GM12891 (cell line): Measurements from ENCODE around the gene IQCN.

Source experiments
- DNase-seq: peaks from one replicate; pipeline ENCODE4 v3.0.0; 2011; ENCODE audit warnings: low spot score; ENCODE audit not compliant: insufficient read length
- FAIRE-seq: peaks from 2 replicates; lab custom pipeline; 2011; peaks lifted over from hg19 to GRCh38; lab: Jason Lieb, UNC
- PAX5 ChIP-seq: IDR thresholded peaks from 2 replicates; pipeline ENCODE4 v1.6.1; 2011; ENCODE audit warnings: low read length, moderate library complexity, mild to moderate bottlenecking; ENCODE audit not compliant: insufficient read depth, severe bottlenecking
- POLR2A ChIP-seq: IDR thresholded peaks from 2 replicates; pipeline ENCODE4 v1.6.1; 2011; ENCODE audit warnings: low read depth, low read length, control low read depth
- POLR2AphosphoS5 ChIP-seq: IDR thresholded peaks from 2 replicates; pipeline ENCODE4 v1.6.1; 2011; ENCODE audit warnings: low read depth, low read length, control low read depth
- POU2F2 ChIP-seq: IDR thresholded peaks from 2 replicates; pipeline ENCODE4 v1.6.1; 2011; ENCODE audit warnings: low read depth, mild to moderate bottlenecking, control low read depth, low read length, moderate library complexity
- SPI1 ChIP-seq: IDR thresholded peaks from 2 replicates; pipeline ENCODE4 v1.6.1; 2011; ENCODE audit warnings: low read depth, low read length, control low read depth
- TAF1 ChIP-seq: IDR thresholded peaks from 2 replicates; pipeline ENCODE4 v1.6.1; 2011; ENCODE audit warnings: low read depth, low read length, control low read depth

IQCN gene

DNA sequence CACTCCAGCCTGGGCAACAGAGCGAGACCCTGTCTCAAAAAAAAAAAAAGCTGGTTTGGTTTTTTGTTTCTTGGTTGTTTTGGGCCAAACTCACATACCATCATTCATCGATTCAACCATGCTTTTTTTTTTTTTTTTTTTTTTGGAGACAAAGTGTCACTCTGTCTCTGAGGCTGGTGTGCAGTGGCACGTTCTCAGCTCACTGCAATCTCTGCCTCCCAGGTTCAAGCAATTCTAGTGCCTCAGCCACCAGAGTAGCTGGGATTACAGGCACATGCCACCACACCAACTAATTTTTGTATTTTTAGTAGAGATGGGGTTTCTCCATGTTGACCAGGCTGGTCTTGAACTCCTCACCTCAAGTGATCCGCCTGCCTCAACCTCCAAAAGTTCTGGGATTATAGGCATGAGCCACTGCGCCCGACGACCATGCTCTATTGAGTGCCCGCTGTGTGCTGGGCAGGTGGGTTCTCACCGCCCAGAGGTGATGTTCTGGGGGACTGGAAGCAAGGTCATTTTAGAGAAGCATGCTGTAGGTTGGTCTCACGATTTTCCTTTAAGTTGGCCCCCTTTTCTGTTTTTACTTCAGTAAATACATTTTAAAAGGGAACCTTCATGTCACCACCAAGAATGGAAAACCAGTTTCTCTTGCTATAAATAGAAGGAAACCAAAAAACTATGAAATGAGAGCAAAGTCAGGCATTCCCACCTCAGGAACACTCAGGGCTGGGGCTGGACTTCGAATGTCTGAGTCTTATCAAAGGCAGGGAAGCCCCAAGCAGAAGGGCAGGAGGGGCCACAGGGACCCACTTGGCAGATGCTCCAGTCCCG is 15.4 kb upstream of the IQCN start:
- no peak for FAIRE-seq
- TF ChIP-seq POLR2A (no peak), POU2F2 (no peak), PAX5 (no peak), SPI1 (no peak), TAF1 (no peak), POLR2AphosphoS5 (no peak)

DNA sequence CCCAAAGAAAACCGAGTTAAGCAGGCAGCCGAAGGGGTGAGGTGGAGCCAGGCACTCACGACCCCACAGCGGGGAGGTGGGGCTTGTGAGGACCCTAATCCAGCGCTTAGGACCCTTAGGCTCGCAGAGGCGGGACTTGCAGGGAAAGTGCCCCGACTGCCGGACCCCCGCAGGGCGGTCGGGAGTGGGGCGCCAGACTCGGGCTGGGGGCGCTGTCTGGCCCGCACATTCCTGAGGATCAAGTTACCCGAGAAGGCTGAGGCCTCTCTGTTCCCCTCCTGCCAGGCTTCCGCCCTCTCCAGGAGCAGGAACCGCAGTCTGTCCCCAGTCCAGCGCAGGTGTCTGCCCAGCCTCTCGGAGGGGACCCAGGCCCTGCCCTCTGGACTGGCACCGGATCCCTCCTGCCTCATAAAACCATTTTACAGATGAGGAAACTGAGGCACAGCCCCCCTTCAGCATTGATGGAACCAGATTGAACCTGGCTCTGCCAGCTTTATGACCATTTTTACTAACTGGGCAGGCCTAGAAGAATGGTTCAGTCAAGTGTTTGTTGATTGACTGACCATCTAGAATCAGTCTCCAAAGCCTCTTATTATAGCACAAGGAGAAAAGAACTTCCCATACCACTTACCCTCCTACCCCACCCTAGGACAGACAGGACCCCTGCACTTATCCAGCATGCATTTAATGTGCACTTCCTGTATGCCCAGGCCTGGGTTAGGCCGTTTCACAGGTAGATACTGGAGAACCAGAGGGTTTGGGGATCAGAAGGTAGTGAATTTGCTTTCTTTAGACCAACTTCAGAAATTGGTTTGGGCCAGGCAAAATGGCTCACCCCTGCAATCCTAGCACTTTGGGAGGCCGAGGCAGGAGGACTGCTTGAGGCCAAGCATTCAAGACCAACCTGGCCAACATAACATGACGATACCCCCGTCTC is 13.9 kb upstream of the IQCN start:
- DNase-seq = no peak
- TF ChIP-seq POU2F2 (no peak), PAX5 (no peak), POLR2A (no peak), POLR2AphosphoS5 (no peak), TAF1 (no peak), SPI1 (no peak)
- FAIRE-seq = no peak

More for the DNA sequence above, 15.4 kb upstream of the IQCN start:
- no peak for DNase-seq

GRCh38 chr19:18286973-18287635 is 12.9 kb upstream of the IQCN start:
- FAIRE-seq (no peak), DNase-seq (no peak)
- TF ChIP-seq POLR2AphosphoS5 (no peak), SPI1 (no peak), POU2F2 (no peak), TAF1 (no peak), PAX5 (no peak), POLR2A (no peak)

GRCh38 chr19:18284712-18285360 is 10.6 kb upstream of the IQCN start:
- DNase-seq (no peak), FAIRE-seq (peak; percentile 64)
- TF ChIP-seq SPI1 (no peak), POLR2A (no peak), POLR2AphosphoS5 (no peak), TAF1 (no peak), PAX5 (no peak), POU2F2 (no peak)

GRCh38 chr19:18283338-18283737 is 9.1 kb upstream of the IQCN start:
- TF ChIP-seq POLR2A (no peak), POLR2AphosphoS5 (no peak), TAF1 (no peak), PAX5 (no peak), POU2F2 (no peak), SPI1 (no peak)
- DNase-seq = no peak
- no peak for FAIRE-seq

- DNase-seq = no peak
- no peak for FAIRE-seq
- no peak for TF ChIP-seq PAX5
- no peak for TF ChIP-seq TAF1
- TF ChIP-seq POU2F2 = no peak
- no peak for TF ChIP-seq POLR2A
- TF ChIP-seq SPI1 = no peak
- TF ChIP-seq POLR2AphosphoS5 = no peak; the same call in 1 of the 2 replicates
Measured at GRCh38 chr19:18282788-18283141, 8.5 kb upstream of the IQCN start.

- TF ChIP-seq POU2F2 (no peak), POLR2A (peak; percentile 85), POLR2AphosphoS5 (peak; percentile 42), SPI1 (no peak), TAF1 (no peak; the same call in 1 of the 2 replicates), PAX5 (no peak)
- peak; percentile 61 for FAIRE-seq
- no peak for DNase-seq
Measured at GRCh38 chr19:18282021-18282787, 8.0 kb upstream of the IQCN start.
